GM04504 (cell line): ENCODE data around the gene IRF2BP1.
"Not testable (repeated sequence)": the region's sequence is repeated elsewhere in the genome, so short reads cannot be mapped to it uniquely, and the experiment has no call there.

Source experiments
- DNase-seq: peaks from one replicate; pipeline ENCODE4 v3.0.0-alpha.2; 2012; ENCODE audit warnings: low read depth

The IRF2BP1 gene

DNA sequence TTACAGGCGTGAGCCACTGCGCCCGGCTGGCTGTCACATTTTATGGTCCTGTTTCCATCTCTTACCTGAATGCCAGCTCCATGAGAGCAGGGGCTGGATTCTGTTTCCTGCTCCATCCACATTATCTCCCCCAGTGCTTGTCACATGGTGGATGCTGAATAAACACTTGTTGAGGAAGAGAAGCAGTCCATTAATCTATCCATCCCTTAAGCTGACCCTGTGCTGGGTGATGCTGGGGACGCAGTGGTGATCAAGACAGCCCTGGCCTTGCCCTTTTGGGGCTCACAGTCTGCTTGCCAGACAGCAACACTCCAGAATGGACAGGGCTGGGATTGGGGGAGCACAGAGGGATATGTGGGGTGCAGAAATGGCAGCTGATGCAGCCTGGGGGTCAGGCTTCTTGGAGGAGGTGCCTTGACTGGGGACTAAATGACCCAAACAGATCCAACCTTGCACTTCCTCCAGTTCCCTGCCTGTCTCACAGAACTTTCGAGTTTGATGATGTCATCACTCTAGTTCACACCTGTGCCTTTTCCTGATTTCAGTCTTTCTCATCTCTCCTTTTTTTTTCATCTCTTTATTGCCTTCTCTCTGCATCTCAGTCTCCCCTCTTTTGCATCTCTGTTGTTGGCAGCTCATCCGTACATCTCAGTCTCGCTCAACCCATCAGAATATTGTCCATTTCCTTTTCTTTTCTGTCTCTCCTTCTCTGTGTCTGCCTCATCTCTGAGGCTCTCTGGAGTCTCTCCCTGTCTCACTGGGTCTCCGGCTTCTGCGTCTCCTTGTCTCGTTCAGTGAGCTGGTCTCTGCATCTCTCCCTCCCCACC, 4.6 kb downstream of the IRF2BP1 start:
- DNase-seq = no peak

DNA sequence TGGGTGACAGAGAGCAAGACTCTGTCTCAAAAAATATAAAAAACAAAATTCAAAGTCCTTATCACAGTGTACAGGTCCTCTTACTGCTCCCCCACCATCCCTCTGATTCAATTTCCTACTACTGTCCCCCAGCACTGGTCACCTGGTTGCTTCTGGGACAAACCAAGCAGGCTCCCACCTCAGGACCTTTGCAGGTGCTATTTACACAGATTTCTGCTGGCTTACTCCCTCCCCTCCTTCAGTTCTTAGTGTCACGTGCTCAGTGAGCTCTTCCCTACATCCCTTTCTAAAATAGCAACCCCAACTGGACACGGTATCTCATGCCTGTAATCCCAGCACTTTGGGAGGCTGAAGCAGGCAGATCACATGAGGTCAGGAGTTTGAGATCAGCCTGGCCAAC, 6.0 kb downstream of the IRF2BP1 start:
- no peak for DNase-seq

DNA sequence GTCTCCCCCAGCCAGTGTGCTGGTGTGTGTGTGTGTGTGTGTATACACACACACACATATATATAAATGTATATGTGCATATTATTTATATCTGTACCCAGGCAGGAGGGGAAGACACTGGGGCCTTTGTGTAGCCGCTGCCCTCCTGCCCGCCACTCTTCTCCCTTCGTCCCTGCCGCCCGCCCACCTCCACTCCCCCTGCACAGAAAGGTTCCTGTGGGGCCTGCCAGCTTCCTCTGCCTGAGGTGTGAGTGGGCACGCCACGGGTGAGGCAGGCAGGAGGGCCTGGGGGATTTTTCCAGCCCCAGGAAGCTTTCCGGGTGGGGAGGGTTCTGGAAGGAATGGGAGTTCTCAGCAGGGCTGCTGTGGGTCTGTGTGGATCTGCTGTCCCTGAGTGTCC, 6.9 kb downstream of the IRF2BP1 start:
- no peak for DNase-seq

DNA sequence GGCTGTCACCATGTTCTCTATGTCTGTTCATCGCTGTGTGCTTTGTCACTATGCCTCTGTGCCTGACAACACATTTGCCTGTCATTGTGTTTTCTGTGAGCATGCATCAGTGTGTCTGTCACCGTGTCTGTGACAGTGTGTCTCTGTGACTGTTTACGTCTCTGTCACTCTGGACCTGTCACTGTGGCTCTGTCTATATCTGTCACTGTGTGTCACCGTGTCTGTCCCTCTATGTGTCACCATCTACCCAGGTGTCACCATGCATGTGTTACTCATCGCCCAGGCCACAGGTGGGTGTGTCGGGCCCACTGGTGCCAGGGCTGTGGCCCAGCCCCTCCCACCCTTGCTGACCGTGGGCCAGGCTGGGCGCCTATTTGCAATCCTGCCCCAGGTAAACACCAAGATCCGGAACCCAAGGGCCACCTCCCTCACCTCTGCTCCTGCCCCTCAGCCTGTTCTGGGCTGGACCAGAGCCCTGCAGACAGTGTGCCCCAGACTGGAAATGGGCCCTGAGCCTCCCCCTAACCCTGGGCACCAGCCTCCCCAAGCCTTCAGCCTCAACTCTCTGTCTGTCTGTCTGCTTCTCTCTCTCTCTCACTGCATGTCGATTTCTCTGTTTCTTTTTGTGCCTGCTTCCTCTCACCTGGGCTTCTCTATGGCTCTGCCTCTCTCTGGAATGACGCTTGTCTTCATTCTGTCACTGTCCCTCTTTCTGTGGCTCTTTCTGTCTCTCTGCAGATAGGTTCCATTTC, 7.7 kb downstream of the IRF2BP1 start:
- no peak for DNase-seq

DNA sequence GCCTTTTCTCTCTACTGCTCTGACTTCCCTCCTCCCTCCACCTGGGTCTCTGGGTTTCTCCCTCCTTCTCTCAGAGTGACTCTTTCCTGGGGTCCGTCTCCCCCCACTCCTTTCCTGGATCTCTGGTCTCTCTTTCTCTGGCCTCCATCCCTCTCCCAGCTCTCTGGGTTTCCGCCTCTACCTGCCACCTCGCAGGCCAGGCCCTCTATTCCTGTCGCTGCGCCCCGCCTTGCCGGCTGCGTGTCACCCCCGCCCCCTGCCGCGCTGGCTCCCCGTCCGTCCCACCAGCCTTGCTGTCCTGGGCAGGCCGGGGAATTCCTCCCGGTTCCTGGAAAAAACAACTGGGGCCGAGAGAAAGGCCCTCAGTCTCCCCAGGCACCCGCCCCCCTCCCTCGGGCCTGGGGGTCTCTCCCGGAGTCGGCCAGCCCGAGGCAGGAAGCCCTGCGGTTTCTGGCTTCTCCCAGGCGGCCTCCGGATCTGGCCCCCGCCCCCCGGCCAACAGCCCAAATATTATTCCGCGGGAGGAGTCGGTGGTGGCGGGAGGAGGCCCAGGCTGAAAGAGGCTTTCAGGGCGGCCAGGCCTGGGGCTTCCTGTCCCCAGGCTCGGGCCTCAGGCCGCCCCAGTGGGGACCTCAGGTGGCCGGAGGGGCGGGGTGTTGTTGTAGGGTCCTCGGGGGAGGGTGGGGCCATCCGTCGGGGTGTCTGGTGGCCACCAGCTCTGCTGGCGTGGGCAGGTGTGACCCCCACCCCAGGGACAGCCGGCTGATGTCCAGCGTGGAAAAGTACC, 9.3 kb downstream of the IRF2BP1 start:
- no peak for DNase-seq

DNA sequence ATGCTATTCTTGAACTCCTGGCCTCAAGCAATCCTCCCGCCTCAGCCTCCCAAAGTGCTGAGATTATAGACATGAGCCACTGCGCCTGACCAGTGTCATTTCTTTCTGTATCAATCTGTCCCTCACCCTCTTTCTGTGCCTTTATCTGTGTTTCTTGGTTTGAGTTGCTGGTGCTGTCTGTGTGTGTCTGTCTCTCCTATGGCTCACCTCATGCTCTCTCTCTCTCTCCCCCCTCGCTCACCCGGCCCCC, 9.9 kb downstream of the IRF2BP1 start:
- no peak for DNase-seq

DNA sequence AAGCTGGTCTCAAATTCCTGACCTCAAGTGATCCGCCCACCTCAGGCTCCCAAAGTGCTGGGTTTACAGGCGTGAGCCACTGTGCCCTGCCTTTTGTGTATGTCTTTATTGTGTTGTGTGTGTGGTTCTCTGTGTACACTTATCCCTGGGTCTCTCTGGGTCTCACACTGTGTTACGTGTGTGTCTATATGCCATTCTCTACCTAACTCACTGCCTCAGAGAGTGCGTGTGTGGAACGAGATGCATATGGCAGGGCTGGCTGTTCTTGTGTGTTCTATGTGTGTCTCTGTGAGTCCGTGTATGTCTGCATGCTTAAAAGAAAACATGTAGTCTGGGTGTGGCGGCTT, 11.3 kb downstream of the IRF2BP1 start:
- no peak for DNase-seq

DNA sequence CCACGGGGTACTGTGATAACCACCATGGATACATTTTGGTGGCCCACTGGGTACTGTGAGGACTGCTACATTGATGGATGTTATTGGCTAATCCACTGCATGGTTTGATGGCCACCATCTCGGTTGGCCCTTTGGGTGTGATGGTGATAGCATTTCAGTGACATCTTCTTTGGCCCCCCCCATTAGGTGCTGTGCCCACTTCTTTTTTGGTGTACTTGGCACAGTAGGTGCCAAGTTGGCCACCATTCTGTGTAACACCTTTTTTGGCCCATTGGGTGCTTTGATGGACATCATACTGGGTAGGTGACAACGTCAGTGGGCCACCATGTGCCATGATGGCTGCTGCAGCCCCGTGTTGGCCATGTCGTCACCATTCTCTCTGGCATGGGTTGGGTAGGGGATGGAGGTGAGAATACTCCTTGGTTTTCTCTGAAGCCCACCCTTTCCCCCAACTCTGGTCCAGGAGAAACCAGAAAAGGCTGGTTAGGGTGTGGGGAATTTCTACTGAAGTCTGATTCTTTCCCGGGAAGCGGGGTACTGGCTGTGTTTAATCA, 12.6 kb downstream of the IRF2BP1 start:
- DNase-seq = no peak

DNA sequence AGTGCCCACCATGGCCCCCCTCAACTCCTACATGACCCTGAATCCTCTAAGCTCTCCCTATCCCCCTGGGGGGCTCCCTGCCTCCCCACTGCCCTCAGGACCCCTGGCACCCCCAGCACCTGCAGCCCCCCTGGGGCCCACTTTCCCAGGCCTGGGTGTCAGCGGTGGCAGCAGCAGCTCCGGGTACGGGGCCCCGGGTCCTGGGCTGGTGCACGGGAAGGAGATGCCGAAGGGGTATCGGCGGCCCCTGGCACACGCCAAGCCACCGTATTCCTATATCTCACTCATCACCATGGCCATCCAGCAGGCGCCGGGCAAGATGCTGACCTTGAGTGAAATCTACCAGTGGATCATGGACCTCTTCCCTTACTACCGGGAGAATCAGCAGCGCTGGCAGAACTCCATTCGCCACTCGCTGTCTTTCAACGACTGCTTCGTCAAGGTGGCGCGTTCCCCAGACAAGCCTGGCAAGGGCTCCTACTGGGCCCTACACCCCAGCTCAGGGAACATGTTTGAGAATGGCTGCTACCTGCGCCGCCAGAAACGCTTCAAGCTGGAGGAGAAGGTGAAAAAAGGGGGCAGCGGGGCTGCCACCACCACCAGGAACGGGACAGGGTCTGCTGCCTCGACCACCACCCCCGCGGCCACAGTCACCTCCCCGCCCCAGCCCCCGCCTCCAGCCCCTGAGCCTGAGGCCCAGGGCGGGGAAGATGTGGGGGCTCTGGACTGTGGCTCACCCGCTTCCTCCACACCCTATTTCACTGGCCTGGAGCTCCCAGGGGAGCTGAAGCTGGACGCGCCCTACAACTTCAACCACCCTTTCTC, 13.6 kb downstream of the IRF2BP1 start:
- no peak for DNase-seq

DNA sequence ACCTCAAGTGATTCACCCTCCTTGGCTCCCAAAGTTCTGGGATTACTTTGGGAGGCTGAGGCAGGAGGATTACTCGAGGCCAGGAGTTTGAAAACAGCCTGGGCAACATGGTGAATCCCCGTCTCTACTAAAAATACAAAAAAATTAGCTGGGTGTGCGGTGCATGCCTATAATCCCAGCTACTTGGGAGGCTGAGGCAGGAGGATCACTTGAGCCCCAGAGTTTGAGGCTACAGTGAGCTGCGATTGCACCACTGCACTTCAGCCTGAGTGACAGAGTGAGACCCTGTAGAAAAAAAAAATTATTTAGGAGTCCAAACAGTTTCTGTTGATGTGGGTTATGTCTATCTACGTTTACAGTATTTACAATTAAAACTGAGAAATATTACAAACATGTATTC, 15.1 kb downstream of the IRF2BP1 start:
- no peak for DNase-seq

DNA sequence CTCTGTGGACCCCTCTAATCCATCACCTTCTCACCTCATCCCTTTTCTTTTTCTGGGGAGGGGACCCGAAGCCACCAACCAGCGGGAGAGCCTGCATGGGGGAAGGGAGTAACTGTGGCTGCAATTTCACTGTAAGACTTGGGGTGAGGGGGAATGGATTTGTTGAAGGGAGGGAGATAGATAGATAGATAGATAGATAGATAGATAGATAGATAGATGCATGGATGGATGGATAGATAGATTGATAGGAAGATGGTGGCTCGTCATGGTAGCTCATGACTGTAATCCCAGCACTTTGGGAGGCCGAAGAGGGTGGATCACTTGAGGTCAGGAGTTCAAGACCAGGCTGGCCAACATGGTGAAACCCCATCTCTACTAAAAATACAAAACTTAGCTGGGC, 18.7 kb downstream of the IRF2BP1 start:
- not testable (repeated sequence) for DNase-seq

DNA sequence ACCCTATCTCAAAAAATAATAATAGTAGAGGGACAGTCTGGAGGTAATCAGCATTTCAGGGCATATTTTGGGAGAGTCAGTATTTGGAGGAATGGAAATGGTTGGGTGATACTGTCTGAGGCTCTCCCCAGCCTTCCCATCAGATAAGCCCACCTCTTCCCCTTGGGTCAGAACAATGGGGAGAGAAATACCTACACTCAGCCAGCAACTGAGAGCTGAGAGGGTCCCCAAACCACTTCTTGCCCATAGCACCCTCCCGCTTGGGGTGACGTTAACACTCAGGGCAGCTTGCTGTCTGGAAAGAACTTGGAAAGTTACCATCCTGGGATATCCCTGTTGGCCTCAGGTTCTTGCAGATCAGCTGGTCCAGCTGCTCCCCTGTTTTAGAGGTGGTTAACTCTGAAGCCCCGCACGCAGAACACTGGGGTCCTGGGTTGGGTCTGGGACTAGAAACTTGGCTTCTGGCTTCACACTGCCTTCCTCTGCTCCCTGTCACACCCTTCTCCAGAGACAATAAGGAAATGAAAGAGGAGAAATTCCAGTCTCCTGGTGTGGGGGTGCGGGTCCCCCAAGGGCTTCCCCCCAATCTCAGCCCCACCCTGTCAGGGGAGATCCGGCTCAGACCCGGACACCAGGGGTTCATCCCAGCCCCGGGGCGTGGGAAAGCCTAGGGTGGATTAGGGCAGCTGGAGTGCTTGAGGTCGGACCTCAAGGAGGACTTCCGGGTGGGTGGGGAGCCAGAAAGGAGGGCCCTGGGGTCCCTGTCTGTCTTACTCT, 19.4 kb downstream of the IRF2BP1 start:
- DNase-seq = no peak

DNA sequence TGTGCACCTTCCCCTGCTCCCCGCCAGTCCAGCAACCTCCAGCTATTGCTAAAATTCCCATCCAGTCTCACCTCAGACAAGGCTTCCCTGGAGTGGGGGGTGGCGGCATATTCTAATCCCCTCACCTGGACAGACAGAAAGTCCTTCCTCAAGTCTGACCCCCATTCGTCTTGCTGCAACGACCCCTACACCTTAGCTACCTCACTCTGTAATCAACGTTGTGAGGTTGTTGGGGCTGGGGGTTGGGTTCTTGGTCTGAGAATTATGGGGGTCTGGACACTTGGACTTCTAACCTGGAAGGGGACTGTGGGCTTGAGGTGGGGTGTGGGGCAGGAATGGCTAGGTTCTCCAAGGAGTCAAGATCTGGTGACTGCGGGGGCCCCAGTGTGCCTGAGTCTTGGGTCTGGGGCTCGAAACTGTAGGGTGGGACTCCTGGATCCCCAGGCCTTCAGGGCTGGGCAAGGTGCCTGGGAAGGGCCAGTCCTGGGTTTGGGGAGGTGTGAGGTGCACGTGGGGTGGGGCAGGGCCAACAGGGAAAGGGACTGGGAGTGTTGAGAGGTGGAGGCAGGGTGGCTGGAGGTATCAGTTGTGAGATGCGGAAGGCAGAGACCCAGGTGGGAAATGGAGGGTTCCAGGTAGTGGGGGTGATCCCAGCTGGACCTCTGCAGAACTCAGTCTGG, 20.5 kb downstream of the IRF2BP1 start:
- no peak for DNase-seq

DNA sequence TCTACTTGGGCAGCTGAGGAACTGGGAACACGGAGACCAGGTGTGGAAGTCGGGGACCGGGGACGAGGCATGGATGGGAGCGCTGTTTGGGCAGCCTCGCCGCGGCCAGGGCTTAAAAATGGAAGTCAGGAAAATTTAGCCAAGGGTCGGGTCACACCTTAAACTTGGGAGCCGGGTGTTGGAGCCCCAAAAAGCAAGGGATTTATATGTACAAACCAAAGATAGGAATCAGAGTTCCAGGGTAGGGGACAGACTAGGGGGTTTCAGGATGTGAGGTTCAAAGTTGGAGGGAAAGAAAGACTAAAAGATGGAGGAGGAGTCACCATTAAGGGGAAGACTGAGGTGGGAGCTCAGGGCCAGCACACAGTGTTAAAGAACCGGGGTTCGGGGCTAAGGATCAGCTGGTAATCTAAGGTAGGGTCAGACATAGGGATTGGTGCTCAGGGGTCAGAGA, 21.3 kb downstream of the IRF2BP1 start:
- no peak for DNase-seq

DNA sequence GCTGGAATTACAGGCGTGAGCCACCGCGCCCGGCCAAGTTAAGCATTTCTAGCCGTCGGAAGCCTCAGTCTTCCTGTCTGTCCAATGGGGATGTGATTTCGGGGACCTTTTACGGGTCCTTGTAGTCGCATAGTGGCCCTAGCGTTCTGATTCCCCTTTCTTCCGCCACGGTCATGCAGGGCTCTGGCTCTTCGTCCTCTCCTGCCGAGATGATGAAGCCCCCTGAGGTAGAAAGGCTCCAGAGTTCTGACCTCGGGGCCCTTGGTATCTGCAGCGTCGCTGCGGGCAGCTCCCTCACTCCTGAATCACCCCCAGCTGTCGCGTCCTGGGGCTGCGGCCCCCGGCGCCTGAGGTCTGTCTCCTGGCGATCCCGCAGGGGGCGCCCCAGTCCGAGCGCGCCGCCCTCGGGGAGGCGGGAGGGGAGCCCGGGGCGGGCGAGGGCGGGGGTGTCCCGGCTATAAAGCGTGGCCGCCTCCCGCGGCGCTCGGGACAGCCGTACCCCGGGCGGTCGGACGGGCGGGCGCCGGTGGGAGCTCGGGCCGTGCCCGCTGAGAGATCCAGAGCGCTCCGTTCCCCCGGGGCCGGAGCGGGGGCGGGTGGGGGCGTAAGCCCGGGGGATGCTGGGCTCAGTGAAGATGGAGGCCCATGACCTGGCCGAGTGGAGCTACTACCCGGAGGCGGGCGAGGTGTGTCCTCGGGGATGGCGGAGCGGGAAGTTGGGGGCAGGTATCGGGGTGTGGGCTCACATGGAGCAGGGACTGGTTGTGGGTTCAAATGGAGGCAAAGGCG, 21.9 kb downstream of the IRF2BP1 start, which contains the start of gene FOXA3:
TSS of gene FOXA3 (plus strand) at position 487 of the 789 bp plus-strand sequence. CDS start at position 618, 131 bp downstream.
- DNase-seq = no peak

DNA sequence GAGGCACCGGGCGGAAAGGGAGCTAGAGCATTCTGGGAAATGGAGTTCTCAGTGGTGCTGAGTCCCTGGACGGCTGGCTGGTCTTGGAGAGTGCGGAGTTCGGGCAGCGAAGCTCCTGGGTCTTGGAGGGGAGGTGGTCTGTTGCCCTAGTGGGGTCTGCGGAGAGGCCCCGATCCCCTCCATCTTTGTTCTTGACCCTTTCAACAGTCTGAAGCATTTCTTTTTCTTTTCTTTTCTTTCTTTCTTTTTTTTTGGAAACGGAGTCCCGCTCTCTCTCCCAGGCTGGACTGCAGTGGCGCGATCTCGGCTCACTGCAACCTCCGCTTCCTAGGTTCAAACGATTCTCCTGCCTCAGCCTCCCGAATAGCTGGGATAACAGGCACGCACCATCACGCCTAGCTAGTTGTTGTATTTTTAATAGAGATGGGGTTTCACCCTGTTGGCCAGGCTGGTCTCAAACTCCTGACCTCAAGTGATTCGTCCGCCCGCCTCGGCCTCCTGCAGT, 22.6 kb downstream of the IRF2BP1 start:
- DNase-seq = no peak

DNA sequence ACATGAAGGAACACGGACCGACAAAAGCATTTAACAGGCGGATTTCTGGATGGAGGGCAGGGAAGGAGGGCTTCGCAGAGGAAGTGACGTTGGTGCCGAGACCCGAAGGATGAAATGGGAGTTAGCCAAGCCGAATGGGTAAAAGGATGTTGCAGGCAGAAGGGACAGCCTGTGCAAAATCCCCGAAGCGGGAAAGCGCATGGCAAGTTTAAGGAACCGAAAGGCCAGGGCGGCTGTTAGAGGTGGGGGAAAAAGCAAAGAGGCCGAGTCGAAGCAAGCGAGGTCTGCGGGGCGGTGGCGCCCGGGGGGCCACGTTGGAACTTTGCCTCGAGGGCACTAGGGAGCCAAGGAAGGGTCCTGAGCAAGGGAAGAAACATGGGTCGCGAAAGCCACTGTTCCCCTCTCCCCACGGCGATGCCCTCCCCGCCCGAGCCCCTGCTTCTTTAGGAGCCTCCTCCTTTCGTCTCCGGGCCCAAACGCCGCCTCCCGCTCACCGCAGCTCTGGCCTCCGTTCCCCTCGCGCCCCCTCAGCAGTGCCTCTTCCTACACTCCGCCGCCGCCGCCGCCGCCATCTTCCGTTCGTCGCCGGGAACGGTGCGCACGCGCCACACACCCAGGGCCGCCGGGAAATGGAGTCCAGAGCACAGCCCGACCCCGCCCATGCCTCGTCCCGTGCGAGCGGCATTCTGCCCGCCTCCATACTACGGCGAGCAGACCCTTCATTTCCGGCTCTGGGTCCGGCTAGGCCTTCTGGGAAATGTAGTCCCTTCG, 23.2 kb downstream of the IRF2BP1 start, which contains the start of gene SYMPK:
TSS of gene SYMPK (minus strand) at position 584 of the 771 bp plus-strand sequence. CDS start 8,652 bp downstream, outside the sequence.
- DNase-seq = peak; percentile 97

DNA sequence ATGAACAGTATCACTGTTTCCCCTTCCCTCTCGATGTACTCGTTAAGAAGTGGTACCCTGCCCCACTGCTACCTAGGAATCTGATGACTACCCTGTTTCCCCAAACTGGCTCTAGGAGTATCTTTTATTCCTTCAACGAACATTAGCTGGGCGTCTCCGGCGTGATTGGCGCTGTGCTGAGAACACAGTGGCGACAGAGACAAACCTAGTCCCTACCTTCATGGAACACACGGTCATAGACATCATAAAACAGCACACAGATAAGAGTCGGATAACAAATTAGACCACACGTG, 23.7 kb downstream of the IRF2BP1 start:
- DNase-seq = no peak
